ENCODE measurements around the gene JUN. TPM values are rescaled to one million over a fixed set of nuclear protein-coding genes. Genes with fewer than 3 reads are reported as not detected.

The JUN gene
- total and polyA plus RNA-seq, 2 of the 13 experiments (the other 11 are each of a cell fraction or from before 2014, with no cell fraction given), result 18.2 to 22.3 TPM

DNA sequence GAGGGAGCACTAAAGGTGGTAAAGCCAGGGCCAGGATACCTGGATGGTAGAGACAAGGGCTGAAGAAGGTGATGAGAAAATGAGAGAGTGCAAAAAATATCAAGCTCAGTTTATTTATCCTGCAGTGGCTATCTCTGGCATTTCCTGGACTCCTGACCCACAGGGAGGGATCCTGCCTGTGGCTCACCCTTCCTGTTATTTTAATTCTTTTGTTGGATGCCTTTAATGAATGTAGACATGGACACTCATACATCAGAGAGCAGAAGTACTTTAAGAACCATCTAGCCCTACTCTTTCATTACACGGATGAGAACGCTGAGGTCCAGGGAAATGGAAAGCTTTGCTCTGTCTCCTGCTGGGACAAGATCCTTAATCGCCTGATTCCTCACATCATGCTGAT is 20.6 kb downstream of the JUN start (continued):
- TF ChIP-seq, protein P1, sequence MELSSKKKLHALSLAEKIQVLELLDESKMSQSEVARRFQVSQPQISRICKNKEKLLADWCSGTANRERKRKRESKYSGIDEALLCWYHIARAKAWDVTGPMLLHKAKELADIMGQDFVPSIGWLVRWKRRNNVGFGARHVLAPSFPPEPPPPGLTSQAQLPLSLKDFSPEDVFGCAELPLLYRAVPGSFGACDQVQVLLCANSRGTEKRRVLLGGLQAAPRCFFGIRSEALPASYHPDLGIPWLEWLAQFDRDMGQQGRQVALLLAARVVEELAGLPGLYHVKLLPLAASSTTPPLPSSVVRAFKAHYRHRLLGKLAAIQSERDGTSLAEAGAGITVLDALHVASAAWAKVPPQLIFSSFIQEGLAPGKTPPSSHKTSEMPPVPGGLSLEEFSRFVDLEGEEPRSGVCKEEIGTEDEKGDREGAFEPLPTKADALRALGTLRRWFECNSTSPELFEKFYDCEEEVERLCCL (CRISPR knock-in tag; IDR thresholded peaks at IDR 0.05; ENCODE audit: borderline replicate concordance), result no peak
- no peak for TF ChIP-seq SP1 (IDR thresholded peaks at IDR 0.05)
- TF ChIP-seq SP1 (CRISPR knock-in tag; IDR thresholded peaks at IDR 0.05), result no peak
- TF ChIP-seq ZNF879 (CRISPR knock-in tag; IDR thresholded peaks at IDR 0.05), result no peak
- TF ChIP-seq SKI (IDR thresholded peaks at IDR 0.05; ENCODE audit: partially characterized antibody), result no peak
- TF ChIP-seq, protein P2, sequence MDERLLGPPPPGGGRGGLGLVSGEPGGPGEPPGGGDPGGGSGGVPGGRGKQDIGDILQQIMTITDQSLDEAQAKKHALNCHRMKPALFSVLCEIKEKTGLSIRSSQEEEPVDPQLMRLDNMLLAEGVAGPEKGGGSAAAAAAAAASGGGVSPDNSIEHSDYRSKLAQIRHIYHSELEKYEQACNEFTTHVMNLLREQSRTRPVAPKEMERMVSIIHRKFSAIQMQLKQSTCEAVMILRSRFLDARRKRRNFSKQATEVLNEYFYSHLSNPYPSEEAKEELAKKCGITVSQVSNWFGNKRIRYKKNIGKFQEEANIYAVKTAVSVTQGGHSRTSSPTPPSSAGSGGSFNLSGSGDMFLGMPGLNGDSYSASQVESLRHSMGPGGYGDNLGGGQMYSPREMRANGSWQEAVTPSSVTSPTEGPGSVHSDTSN (CRISPR knock-in tag; IDR thresholded peaks at IDR 0.05), result no peak
- no peak for TF ChIP-seq ZKSCAN1 (IDR thresholded peaks at IDR 0.05; ENCODE audit: low read length)
- no peak for TF ChIP-seq NR2F2 (IDR thresholded peaks at IDR 0.05; ENCODE audit: borderline replicate concordance, low read depth)
- TF ChIP-seq, protein P3, sequence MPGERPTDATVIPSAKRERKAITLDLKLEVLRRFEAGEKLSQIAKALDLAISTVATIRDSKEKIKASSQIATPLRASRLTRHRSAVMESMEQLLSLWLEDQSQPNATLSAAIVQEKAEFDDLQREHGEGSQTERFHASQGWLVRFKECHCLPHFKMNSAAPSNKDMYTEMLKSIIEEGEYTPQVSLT (CRISPR knock-in tag; IDR thresholded peaks at IDR 0.05; ENCODE audit: borderline replicate concordance, low read depth), result no peak
- no peak for TF ChIP-seq ZNF235 (CRISPR knock-in tag; IDR thresholded peaks at IDR 0.05; ENCODE audit: borderline replicate concordance)
- TF ChIP-seq ZFP36L2 (CRISPR knock-in tag; IDR thresholded peaks at IDR 0.05), result no peak
- no peak for TF ChIP-seq NCOA1 (CRISPR knock-in tag; IDR thresholded peaks at IDR 0.05)
- no peak for TF ChIP-seq SMC3 (IDR thresholded peaks at IDR 0.05; ENCODE audit: low read length)
- TF ChIP-seq, protein P4, sequence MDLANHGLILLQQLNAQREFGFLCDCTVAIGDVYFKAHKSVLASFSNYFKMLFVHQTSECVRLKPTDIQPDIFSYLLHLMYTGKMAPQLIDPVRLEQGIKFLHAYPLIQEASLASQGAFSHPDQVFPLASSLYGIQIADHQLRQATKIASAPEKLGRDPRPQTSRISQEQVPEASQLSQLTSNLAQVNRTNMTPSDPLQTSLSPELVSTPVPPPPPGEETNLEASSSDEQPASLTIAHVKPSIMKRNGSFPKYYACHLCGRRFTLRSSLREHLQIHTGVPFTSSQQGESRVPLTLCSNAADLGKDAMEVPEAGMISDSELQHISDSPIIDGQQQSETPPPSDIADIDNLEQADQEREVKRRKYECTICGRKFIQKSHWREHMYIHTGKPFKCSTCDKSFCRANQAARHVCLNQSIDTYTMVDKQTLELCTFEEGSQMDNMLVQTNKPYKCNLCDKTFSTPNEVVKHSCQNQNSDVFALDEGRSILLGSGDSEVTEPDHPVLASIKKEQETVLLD (CRISPR knock-in tag; IDR thresholded peaks at IDR 0.05; ENCODE audit: low read depth), result no peak
- TF ChIP-seq, protein P5, sequence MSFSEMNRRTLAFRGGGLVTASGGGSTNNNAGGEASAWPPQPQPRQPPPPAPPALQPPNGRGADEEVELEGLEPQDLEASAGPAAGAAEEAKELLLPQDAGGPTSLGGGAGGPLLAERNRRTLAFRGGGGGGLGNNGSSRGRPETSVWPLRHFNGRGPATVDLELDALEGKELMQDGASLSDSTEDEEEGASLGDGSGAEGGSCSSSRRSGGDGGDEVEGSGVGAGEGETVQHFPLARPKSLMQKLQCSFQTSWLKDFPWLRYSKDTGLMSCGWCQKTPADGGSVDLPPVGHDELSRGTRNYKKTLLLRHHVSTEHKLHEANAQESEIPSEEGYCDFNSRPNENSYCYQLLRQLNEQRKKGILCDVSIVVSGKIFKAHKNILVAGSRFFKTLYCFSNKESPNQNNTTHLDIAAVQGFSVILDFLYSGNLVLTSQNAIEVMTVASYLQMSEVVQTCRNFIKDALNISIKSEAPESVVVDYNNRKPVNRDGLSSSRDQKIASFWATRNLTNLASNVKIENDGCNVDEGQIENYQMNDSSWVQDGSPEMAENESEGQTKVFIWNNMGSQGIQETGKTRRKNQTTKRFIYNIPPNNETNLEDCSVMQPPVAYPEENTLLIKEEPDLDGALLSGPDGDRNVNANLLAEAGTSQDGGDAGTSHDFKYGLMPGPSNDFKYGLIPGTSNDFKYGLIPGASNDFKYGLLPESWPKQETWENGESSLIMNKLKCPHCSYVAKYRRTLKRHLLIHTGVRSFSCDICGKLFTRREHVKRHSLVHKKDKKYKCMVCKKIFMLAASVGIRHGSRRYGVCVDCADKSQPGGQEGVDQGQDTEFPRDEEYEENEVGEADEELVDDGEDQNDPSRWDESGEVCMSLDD (CRISPR knock-in tag; IDR thresholded peaks at IDR 0.05; ENCODE audit: borderline replicate concordance), result no peak
- TF ChIP-seq HOXA5 (CRISPR knock-in tag; IDR thresholded peaks at IDR 0.05), result no peak
- TF ChIP-seq, protein P6, sequence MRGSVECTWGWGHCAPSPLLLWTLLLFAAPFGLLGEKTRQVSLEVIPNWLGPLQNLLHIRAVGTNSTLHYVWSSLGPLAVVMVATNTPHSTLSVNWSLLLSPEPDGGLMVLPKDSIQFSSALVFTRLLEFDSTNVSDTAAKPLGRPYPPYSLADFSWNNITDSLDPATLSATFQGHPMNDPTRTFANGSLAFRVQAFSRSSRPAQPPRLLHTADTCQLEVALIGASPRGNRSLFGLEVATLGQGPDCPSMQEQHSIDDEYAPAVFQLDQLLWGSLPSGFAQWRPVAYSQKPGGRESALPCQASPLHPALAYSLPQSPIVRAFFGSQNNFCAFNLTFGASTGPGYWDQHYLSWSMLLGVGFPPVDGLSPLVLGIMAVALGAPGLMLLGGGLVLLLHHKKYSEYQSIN (CRISPR knock-in tag; IDR thresholded peaks at IDR 0.05; ENCODE audit: borderline replicate concordance), result no peak
- TF ChIP-seq, protein P7, sequence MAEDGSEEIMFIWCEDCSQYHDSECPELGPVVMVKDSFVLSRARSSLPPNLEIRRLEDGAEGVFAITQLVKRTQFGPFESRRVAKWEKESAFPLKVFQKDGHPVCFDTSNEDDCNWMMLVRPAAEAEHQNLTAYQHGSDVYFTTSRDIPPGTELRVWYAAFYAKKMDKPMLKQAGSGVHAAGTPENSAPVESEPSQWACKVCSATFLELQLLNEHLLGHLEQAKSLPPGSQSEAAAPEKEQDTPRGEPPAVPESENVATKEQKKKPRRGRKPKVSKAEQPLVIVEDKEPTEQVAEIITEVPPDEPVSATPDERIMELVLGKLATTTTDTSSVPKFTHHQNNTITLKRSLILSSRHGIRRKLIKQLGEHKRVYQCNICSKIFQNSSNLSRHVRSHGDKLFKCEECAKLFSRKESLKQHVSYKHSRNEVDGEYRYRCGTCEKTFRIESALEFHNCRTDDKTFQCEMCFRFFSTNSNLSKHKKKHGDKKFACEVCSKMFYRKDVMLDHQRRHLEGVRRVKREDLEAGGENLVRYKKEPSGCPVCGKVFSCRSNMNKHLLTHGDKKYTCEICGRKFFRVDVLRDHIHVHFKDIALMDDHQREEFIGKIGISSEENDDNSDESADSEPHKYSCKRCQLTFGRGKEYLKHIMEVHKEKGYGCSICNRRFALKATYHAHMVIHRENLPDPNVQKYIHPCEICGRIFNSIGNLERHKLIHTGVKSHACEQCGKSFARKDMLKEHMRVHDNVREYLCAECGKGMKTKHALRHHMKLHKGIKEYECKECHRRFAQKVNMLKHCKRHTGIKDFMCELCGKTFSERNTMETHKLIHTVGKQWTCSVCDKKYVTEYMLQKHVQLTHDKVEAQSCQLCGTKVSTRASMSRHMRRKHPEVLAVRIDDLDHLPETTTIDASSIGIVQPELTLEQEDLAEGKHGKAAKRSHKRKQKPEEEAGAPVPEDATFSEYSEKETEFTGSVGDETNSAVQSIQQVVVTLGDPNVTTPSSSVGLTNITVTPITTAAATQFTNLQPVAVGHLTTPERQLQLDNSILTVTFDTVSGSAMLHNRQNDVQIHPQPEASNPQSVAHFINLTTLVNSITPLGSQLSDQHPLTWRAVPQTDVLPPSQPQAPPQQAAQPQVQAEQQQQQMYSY (CRISPR knock-in tag; IDR thresholded peaks at IDR 0.05), result no peak
- no peak for TF ChIP-seq HHEX (CRISPR knock-in tag; IDR thresholded peaks at IDR 0.05)

Measured in HepG2 (cell line).